Duodenal mucosa (tissue), 2 donors: Measurements from ENCODE around the gene CTNND1.

Source experiments
- H3K27ac ChIP-seq: one replicate; pipeline ENCODE4 v1.7.0; 2013; ENCODE audit warnings: low read depth, low read length
- H3K27me3 ChIP-seq, 2 donors: one replicate each; pipeline ENCODE4 v1.7.0; 2013; ENCODE audit warnings: low read length in 2 of 2, control low read depth in 1 of 2; ENCODE audit not compliant: insufficient read depth in 2 of 2, control insufficient read depth in 1 of 2
- H3K36me3 ChIP-seq, 2 donors: one replicate each; pipeline ENCODE4 v1.7.0; 2013; ENCODE audit warnings: low read length in 2 of 2, control low read depth in 1 of 2; ENCODE audit not compliant: insufficient read depth in 2 of 2, control insufficient read depth in 1 of 2
- H3K4me1 ChIP-seq, 2 donors: one replicate each; pipeline ENCODE4 v1.7.0; 2013; ENCODE audit warnings: low read length in 2 of 2, control low read depth in 1 of 2; ENCODE audit not compliant: insufficient read depth in 2 of 2, control insufficient read depth in 1 of 2
- H3K4me3 ChIP-seq, 2 donors: one replicate each; pipeline ENCODE4 v1.7.0; 2013; ENCODE audit warnings: low read length in 2 of 2, low read depth in 1 of 2
- H3K9ac ChIP-seq, 2 donors: one replicate each; pipeline ENCODE4 v1.7.0; 2013; ENCODE audit warnings: low read length in 2 of 2, low read depth in 1 of 2
- H3K9me3 ChIP-seq, 2 donors: one replicate each; pipeline ENCODE4 v1.7.0; 2013; ENCODE audit warnings: low read length in 2 of 2, control low read depth in 1 of 2; ENCODE audit not compliant: control insufficient read depth in 1 of 2

Gene CTNND1

GRCh38 chr11:57763568-57763967 is 2.0 kb downstream of the CTNND1 start:
- H3K36me3 ChIP-seq, result peaks cover 0 to 3% of the 10 kb centered on the region in 2 donors
- H3K9me3 ChIP-seq, result no peaks in the 10 kb centered on the region
- peak overlapping the region; percentile 74 to 93 for H3K9ac ChIP-seq
- peaks cover 12 to 21% of the 10 kb centered on the region in 2 donors for H3K4me1 ChIP-seq
- H3K27ac ChIP-seq, result peak overlapping the region; percentile 20
- H3K4me3 ChIP-seq, result peak overlapping the region; percentile 67 to 72
- H3K27me3 ChIP-seq, result no peaks in the 10 kb centered on the region

DNA sequence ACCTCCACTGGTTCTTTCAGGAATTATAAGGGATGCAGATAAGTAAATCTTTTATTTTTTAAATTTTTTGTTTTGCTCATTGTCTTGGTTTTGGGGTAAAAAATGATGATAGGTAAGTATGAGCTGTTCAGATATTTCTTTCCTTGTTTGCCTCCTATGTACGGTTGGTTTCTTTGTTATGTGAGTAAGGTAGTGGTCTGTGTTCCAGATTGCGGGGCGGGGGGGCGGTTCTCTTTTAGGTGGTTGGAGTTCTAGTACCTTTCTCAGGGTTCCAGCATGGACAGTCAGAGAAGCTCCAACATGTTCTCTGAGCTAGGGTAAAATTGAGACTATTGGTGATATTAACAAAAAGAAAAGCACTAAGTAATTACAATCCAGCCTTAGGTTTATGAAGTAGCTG is 2.4 kb downstream of the CTNND1 start:
- peak overlapping the region; percentile 67 to 72 for H3K4me3 ChIP-seq
- peaks cover 0 to 3% of the 10 kb centered on the region in 2 donors for H3K36me3 ChIP-seq
- H3K27ac ChIP-seq, result peak overlapping the region; percentile 20
- H3K9me3 ChIP-seq, result no peaks in the 10 kb centered on the region
- peak overlapping the region; percentile 74 to 93 for H3K9ac ChIP-seq
- H3K27me3 ChIP-seq, result no peaks in the 10 kb centered on the region
- H3K4me1 ChIP-seq, result peaks cover 12 to 21% of the 10 kb centered on the region in 2 donors

DNA sequence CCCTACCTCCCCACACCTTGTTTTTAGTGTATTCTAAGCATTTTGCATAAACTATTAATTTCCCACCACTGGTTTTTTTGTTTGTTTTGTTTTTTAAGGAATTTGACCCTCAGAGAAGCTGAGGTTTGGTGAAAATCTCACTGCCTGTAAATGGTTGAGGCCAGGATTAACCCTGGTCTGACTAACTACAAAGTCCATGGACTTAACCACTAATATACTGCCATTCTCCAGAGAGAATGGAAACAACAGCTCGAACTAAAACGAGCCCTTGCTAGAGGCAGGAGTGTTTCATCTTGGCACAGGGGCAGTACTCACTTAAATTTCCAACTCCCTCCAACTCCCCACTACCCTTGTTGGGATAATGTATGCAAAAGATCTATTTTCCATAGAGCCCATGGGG is 3.0 kb downstream of the CTNND1 start:
- Histone ChIP-seq H3K9me3 (no peaks in the 10 kb centered on the region), H3K27ac (peak overlapping the region; percentile 15), H3K36me3 (peaks cover 0 to 3% of the 10 kb centered on the region in 2 donors), H3K4me3 (peak overlapping the region; percentile 67 to 72), H3K27me3 (no peaks in the 10 kb centered on the region), H3K9ac (peak overlapping the region; percentile 74 to 93), H3K4me1 (peaks cover 12 to 23% of the 10 kb centered on the region in 2 donors)

GRCh38 chr11:57764972-57765371 is 3.4 kb downstream of the CTNND1 start:
- H3K9ac ChIP-seq, result peak overlapping the region; percentile 74 to 93
- peaks cover 12 to 26% of the 10 kb centered on the region in 2 donors for H3K4me1 ChIP-seq
- H3K27me3 ChIP-seq, result no peaks in the 10 kb centered on the region
- H3K4me3 ChIP-seq, result peak overlapping the region; percentile 67 to 72
- H3K27ac ChIP-seq, result peak overlapping the region; percentile 15
- H3K36me3 ChIP-seq, result peaks cover 0 to 3% of the 10 kb centered on the region in 2 donors
- H3K9me3 ChIP-seq, result no peaks in the 10 kb centered on the region

- Histone ChIP-seq H3K27ac (no peak overlapping the region), H3K9me3 (no peaks in the 10 kb centered on the region), H3K4me1 (peaks cover 16 to 35% of the 10 kb centered on the region in 2 donors), H3K36me3 (peaks cover 0 to 3% of the 10 kb centered on the region in 2 donors), H3K9ac (no peak overlapping the region), H3K4me3 (no peak overlapping the region), H3K27me3 (no peaks in the 10 kb centered on the region)
These were observed 9.2 kb downstream of the CTNND1 start for GRCh38 chr11:57770793-57771192.

GRCh38 chr11:57771365-57771764 is 9.8 kb downstream of the CTNND1 start:
- H3K27ac ChIP-seq, result no peak overlapping the region

GRCh38 chr11:57772562-57772961 is 11.0 kb downstream of the CTNND1 start:
- H3K4me3 ChIP-seq, result no peak overlapping the region
- H3K27me3 ChIP-seq, result no peaks in the 10 kb centered on the region
- H3K9ac ChIP-seq, result no peak overlapping the region
- no peaks in the 10 kb centered on the region for H3K9me3 ChIP-seq
- H3K4me1 ChIP-seq, result peaks cover 34 to 44% of the 10 kb centered on the region in 2 donors
- H3K27ac ChIP-seq, result no peak overlapping the region
- no peaks in the 10 kb centered on the region for H3K36me3 ChIP-seq

More at GRCh38 chr11:57771365-57771764, 9.8 kb downstream of the CTNND1 start:
- H3K9ac ChIP-seq, result no peak overlapping the region
- H3K4me3 ChIP-seq, result no peak overlapping the region
- H3K4me1 ChIP-seq, result peaks cover 22 to 38% of the 10 kb centered on the region in 2 donors
- H3K27me3 ChIP-seq, result no peaks in the 10 kb centered on the region
- H3K9me3 ChIP-seq, result no peaks in the 10 kb centered on the region
- peaks cover 0 to 3% of the 10 kb centered on the region in 2 donors for H3K36me3 ChIP-seq

DNA sequence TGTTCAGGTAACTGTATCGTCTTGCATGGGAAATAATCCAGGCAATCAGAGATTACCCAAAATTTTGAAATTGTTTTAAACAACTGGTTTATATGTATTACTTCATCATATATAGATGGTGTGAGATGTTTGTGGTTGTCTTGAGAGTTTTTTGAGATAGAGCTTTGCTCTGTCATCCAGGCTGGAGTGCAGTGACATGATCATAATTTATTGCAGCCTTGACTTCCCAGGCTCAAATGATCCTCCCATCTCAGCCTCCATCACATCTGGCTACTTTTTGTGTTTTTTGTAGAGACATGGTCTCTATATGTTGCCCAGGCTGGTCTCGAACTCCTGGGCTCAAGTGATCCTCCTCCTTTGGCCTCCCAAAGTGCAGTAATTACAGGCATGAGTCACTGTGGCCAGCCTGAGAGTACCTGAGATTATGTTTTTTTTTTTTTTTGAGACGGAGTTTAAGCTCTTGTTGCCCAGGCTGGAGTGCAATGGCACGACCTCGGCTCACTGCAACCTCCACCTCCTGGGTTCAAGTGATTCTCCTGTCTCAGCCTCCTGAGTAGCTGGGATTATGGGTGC is 11.5 kb downstream of the CTNND1 start:
- no peaks in the 10 kb centered on the region for H3K27me3 ChIP-seq
- no peak overlapping the region for H3K27ac ChIP-seq
- no peaks in the 10 kb centered on the region for H3K9me3 ChIP-seq
- H3K9ac ChIP-seq, result no peak overlapping the region
- H3K36me3 ChIP-seq, result no peaks in the 10 kb centered on the region
- H3K4me3 ChIP-seq, result no peak overlapping the region
- H3K4me1 ChIP-seq, result peaks cover 39 to 48% of the 10 kb centered on the region in 2 donors

GRCh38 chr11:57775491-57775890 is 13.9 kb downstream of the CTNND1 start:
- Histone ChIP-seq H3K9ac (peak overlapping the region; percentile 14 to 39), H3K27me3 (no peaks in the 10 kb centered on the region), H3K4me3 (peak overlapping the region; percentile 11 to 40), H3K4me1 (peaks cover 62 to 67% of the 10 kb centered on the region in 2 donors), H3K27ac (no peak overlapping the region), H3K36me3 (no peaks in the 10 kb centered on the region), H3K9me3 (no peaks in the 10 kb centered on the region)

DNA sequence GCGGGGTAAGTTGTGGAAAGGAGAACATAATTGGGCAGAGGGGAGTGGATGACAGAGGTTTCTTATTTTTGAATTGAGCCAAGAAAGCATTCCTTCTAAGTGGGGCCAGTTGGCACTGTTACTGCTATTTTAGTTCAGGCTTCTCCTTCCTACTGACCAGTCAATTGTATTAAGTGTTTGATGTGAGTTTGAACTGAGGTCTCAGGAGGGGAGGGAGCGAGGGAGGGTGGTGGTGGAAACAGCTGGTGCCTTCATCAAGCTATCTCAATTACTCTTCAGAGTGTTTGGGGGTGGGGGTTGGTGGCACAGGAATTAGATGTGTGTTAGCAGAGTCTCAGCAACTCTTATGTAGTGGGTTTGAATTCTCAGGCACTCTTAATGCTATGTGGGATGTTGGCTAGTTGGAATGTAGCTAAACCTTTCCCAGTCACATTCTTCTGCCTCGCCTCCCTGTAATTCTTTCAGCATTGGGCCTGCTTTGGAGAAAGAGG is 14.5 kb downstream of the CTNND1 start:
- H3K4me3 ChIP-seq, result peak overlapping the region; percentile 11 to 40
- H3K27ac ChIP-seq, result peak overlapping the region; percentile 26
- H3K4me1 ChIP-seq, result peaks cover 66 to 69% of the 10 kb centered on the region in 2 donors
- H3K9ac ChIP-seq, result peak overlapping the region; percentile 14 to 39
- no peaks in the 10 kb centered on the region for H3K36me3 ChIP-seq
- H3K27me3 ChIP-seq, result no peaks in the 10 kb centered on the region
- no peaks in the 10 kb centered on the region for H3K9me3 ChIP-seq
